HG02938 (cell line): ENCODE data around the gene CDH6.
A peak's percentile ranks its signal among the peaks of the same experiment; 100 is the strongest.

ENCODE experiments used
- ATAC-seq: cut with Tn5 transposase; IDR thresholded peaks from one replicate; pipeline ENCODE4 v1.9.1; 2021; ENCODE audit warnings: mild to moderate bottlenecking, moderate library complexity; ENCODE audit not compliant: unreplicated experiment

The CDH6 gene

GRCh38 chr5:31244921-31245320 is 51.4 kb downstream of the CDH6 start:
- no peak for ATAC-seq

- no peak for ATAC-seq
Measured at GRCh38 chr5:31247381-31247780, 53.9 kb downstream of the CDH6 start.

GRCh38 chr5:31250201-31250600 is 56.7 kb downstream of the CDH6 start:
- no peak for ATAC-seq

DNA sequence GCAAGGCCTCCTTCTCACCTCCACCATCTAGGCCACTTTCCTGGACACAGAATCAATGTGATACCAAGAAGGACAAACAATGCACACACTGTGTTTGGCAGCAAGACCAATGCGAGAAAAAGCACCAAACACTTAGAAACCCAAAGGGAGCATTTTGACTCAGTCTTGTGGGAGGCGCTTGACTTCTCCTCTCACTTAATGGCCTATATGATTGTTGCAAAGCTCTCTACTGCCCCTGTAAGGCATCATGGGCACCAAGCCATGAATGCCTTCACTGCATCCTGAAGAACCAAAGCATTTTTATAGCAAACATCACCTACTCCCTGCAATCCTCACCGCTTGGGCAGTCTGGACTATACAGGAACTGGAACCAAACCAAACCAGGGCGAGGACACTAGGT is 57.5 kb downstream of the CDH6 start:
- ATAC-seq = no peak

- no peak for ATAC-seq
Measured at GRCh38 chr5:31255041-31255440, 61.6 kb downstream of the CDH6 start.

DNA sequence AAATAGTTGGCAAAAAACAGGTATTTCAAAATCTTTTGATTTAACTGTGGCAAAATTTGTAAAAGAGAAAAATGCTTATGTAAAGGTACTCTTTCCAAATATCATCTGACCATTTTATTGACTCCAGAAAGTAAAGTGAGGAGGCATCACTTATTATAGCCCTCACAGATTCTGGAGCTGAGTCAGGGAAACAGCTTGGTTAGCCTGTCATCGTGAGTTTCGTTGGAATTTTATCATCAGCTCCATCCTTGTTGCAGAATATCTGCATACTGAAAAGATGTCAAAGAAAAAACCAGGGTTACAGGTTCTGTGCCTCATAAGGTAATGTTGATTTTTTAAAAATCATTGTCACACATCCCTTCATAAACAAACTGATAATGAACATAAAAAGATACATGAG is 74.8 kb downstream of the CDH6 start:
- no peak for ATAC-seq

GRCh38 chr5:31268686-31269085 is 75.2 kb downstream of the CDH6 start:
- no peak for ATAC-seq

GRCh38 chr5:31269259-31269658 is 75.8 kb downstream of the CDH6 start:
- ATAC-seq = no peak

DNA sequence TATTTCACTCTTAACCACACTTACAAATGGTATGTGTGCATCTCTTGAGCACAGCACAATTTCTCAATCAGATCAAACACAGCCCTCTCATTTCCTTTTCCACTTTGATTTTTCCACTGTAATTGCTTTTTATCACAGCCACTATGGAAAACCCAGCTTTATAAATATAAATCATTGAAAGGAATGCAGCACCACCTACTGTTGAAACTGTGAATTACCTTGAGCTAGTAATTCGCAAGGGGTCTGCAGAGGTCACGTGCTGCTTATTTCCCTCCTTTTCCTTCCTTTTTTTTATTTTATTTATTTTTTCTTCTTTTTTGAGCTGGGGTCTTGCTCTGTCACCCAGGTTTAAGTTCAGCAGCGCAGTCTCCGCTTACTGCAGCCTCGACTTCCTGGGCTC is 76.9 kb downstream of the CDH6 start:
- ATAC-seq = no peak

DNA sequence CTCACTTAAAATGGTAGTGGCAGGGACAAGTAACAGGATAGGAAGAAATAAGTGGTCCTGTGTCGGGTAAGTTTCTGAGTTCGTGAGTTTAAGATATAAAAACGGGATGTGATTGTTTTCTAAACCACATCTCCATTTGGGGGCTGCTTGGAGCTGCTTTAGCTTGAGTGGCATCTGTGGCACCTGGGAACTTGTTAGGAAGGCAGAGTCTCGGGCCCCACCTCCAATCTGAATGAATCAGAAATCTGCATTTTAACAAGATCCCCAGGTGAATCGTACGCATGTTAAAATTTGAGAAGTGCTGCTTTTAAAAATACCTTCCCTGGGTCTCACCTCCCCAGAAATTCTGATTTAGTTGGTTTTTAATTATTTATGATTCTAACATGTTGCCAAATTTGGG is 78.1 kb downstream of the CDH6 start:
- ATAC-seq = no peak

DNA sequence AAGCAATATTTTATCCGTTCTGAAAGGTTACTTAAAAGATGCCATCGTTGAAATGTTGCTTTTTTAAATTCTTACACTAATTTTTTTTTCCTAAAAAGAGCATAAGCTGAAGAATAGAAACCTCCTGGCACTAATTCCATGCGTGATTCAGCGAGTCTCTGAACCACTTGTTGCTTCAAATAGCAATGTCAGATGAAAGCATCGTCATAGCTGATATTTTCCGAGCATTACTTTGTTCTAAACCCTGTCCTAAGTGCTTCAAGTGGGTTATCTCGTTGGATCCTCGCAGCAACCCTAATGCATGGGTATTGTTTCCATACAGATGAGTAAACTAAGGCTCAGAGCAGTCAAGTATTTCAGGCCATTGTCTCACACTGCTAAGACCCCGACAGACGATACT is 79.7 kb downstream of the CDH6 start:
- no peak for ATAC-seq

DNA sequence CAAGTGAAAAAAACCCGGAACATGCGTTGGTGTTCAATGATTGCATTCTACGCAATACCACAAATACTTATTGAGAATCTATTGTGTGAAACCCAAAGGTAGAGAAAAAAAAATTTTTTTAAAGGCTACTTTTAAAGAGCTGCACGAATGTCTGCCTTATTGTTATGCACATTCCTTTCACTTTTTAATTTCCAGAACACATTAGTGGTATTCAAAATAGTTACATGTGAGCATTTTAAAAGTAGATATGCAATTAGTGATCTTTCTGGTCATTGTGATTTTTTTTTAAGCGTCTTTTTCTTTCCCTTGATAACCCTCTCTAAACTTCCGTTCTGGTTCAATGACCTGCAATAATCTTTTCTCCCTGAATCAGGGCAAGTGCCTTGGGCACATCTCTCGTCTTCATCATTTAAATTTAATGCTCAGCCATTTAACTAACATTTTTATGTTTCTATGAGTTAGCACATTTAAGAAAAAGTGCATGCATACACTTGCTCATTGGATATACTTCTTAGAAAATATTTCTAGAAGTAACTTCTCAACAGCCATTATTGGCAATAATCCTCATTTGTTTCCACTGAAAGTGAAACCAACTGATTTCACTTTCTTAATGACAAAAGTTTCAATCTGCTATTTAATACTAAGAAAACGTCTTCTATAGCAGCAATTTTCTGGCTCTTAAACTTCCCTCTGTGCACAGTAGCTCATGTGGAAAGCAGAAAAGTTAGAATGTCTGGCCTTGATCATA is 80.3 kb downstream of the CDH6 start:
- ATAC-seq = peak; percentile 84

GRCh38 chr5:31280210-31280609 is 86.7 kb downstream of the CDH6 start:
- no peak for ATAC-seq

GRCh38 chr5:31283326-31283725 is 89.8 kb downstream of the CDH6 start:
- no peak for ATAC-seq

DNA sequence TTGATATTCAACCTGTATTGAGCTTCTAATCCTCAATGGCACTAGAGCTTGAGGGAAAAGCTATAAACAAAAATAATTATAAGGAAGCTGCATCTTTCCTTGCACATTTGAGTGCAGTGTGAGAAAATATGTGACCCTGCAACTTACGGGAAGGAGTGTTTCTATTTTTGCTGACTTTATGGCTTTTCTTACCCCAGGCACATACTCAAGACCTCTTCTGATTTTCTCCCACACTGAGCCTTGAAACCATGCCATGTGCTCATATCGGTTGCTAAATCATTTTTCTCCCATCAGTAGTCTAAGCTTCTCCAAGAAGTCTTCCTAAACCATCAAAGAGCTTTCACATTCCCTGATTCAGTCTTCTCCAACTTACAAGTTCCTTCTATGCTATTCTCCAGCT is 91.5 kb downstream of the CDH6 start:
- no peak for ATAC-seq

DNA sequence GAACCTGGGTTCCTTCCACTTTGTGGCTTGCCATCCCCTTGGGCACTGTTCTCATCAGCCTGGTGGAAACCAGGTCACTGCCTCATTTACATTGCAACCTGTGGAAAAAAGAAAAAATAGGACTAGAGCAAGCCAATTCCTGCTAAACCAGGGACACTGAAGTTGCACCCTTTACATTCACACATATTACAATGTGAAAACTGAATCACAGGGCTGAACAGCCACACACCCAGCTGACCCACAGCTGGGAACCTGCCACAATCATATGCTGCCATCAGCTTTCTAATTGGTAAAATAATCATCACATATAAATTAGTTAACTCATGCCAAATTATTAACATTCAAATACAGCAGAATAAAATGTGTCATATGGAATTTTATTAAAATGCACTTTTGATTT is 94.5 kb downstream of the CDH6 start:
- no peak for ATAC-seq

DNA sequence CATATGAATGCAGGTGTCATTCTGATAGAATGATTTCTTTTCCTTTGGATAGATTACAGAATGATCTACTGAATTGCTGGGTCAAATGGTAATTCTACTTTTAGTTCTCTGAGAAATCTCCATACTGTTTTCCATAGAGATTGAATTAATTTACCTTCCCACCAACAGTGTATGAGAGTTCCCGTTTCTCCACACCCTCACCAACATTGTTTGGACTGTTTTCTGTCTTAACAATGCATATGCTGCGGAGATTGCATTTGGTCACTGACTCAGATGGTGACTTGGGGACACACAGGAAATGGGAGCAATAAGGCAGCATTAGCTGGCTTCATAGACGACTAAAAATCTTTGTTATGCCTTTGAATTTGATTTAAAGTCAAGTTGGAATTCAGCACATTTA is 95.9 kb downstream of the CDH6 start:
- ATAC-seq = no peak

DNA sequence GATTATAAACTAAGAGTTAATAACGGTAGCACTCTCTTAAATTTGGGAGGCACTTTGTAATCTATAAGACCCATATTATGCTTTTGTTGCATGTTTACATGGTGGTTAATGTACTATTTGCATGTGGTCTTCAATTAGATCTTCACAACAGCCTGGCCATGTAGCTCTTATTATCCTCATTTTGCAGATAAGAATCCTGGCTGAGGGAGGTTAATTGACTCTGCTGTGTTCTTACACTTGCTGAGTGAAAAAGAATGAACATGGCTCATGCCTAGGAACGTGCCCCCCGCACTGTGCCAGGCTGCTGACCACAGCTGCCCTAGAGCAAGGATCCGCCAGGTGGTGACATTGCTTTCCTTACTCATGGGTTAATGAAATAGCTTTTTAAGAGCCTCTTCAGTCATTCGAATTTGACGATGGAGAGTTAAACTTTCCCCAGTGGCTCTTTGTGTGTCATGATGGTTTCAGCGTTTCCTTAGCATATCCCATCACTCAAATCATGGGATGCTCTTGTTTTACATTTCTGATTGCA is 97.9 kb downstream of the CDH6 start:
- ATAC-seq = no peak

GRCh38 chr5:31300501-31300900 is 107.0 kb downstream of the CDH6 start:
- ATAC-seq = no peak

- no peak for ATAC-seq
Measured at GRCh38 chr5:31301833-31302232, 108.3 kb downstream of the CDH6 start.

DNA sequence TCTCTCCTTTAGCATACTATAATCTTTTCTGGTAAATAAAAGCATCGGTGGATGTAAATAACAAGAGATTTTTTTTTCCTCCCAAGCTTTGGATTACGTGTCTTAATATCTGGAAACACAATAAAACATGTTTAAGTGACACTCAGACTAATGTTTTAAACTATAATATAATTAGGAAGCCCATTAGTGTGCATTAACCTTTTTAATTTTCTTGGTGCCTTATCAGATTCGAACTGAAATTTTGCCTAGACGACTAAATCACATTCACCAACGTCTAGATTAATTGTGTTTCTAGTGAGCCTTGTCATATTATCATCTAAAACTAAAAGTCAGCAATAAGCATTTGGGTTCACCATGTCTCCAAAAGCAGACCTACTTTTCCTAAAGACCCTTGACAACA is 110.2 kb downstream of the CDH6 start:
- ATAC-seq = no peak

GRCh38 chr5:31317665-31318064 is 124.2 kb downstream of the CDH6 start:
- ATAC-seq = no peak

GRCh38 chr5:31319335-31319734 is 125.8 kb downstream of the CDH6 start:
- no peak for ATAC-seq
